ENCODE data around the gene SUN3. TPM values are rescaled to one million over a fixed set of nuclear protein-coding genes. Genes with fewer than 3 reads are reported as not detected.

SUN3 gene, protein sequence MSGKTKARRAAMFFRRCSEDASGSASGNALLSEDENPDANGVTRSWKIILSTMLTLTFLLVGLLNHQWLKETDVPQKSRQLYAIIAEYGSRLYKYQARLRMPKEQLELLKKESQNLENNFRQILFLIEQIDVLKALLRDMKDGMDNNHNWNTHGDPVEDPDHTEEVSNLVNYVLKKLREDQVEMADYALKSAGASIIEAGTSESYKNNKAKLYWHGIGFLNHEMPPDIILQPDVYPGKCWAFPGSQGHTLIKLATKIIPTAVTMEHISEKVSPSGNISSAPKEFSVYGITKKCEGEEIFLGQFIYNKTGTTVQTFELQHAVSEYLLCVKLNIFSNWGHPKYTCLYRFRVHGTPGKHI
- not detected for total RNA-seq
- 1 to 10 TPM in 1 of 3 donors, under 1 TPM in 1, not detected in 1; 0.20 to 1.0 TPM for polyA plus RNA-seq
- long read RNA-seq, donor 1, result 0 reads
- long read RNA-seq, donor 2, result 0 reads
- long read RNA-seq, donor 3, result 0 reads
- long read RNA-seq, donor 4, result 0 reads
- long read RNA-seq, donor 5, result 0 reads
- long read RNA-seq, donor 6, result 0 reads
- long read RNA-seq, donor 7, result 0 reads
- long read RNA-seq, donor 8, result 0 reads
- long read RNA-seq, donor 9, result 0 reads
- long read RNA-seq, donor 10, result 0 reads

DNA sequence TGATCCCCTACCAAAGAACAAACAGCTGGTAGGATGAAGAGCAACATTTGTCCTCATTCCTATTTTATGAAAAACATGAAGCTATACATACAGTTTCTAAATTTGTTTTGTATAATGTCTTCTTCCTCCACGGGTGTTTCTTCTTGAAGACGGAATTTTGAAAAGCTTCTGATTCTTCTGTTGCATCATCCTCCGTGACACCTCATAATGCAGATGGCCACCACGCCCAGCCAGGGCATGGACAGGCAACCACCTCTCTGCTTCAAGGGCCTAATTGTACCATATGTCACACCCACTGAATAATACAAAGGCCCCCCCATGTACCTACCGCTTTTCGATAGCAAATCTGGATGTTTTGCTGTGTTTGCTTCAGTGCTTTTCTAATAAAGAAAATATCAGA lies at the start of gene SUN3:
TSS of gene SUN3 (minus strand) at position 170 of the 400 bp plus-strand sequence. CDS start at position 1, 169 bp downstream.
- intact Hi-C loops (cut with DNase I), result no loop called here
- DNase-seq, result no peak
- H3K27me3 ChIP-seq, result peaks cover 8% of the 10 kb centered on the region
- 65 to 85% (median 78%) methylated on average over 6 of the region's 6 CpGs for WGBS, 4 donors
- H3K4me1 ChIP-seq (replicated peaks in 1 of 2), result no peaks in the 10 kb centered on the region
- no peaks in the 10 kb centered on the region for H3K9me3 ChIP-seq (replicated peaks in 1 of 3)
- TF ChIP-seq, protein P1, sequence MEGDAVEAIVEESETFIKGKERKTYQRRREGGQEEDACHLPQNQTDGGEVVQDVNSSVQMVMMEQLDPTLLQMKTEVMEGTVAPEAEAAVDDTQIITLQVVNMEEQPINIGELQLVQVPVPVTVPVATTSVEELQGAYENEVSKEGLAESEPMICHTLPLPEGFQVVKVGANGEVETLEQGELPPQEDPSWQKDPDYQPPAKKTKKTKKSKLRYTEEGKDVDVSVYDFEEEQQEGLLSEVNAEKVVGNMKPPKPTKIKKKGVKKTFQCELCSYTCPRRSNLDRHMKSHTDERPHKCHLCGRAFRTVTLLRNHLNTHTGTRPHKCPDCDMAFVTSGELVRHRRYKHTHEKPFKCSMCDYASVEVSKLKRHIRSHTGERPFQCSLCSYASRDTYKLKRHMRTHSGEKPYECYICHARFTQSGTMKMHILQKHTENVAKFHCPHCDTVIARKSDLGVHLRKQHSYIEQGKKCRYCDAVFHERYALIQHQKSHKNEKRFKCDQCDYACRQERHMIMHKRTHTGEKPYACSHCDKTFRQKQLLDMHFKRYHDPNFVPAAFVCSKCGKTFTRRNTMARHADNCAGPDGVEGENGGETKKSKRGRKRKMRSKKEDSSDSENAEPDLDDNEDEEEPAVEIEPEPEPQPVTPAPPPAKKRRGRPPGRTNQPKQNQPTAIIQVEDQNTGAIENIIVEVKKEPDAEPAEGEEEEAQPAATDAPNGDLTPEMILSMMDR (IDR thresholded peaks at IDR 0.05), result no peak
- TF ChIP-seq POLR2A (IDR thresholded peaks at IDR 0.05), result no peak
- H3K27ac ChIP-seq, result no peak within 1 kb of the TSS
- no peak within 1 kb of the TSS for H3K4me3 ChIP-seq
- no peaks in the 10 kb centered on the region for H3K36me3 ChIP-seq (replicated peaks in 1 of 2)

DNA sequence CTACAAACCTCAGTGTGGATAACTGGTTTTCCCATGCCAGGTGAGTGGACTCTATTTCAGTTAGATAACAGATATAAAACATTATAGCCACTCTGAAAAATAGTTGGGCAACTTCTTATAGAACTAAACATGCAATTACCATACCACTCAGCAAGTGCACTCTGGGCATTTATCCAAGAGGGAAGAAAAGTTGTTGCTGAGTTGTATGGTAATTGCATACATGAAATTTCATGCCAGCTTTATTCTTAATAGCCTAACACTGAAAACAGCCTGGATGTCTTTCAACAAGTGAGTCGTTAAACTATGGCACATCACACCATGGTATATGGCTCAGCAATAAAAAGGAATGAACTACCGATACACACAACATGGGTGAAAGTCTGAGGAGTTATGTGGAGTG lies 49.6 kb upstream of the SUN3 start:
- Histone ChIP-seq H3K4me3 (no peak overlapping the region), H3K36me3 (replicated peaks in 1 of 2) (no peaks in the 10 kb centered on the region), H3K4me1 (replicated peaks in 1 of 2) (no peaks in the 10 kb centered on the region), H3K27me3 (no peaks in the 10 kb centered on the region), H3K9me3 (replicated peaks in 1 of 3) (no peaks in the 10 kb centered on the region), H3K27ac (no peak overlapping the region)
- TF ChIP-seq, protein P1 (IDR thresholded peaks at IDR 0.05), result no peak
- DNase-seq, result no peak
- 91 to 98% (median 95%) methylated on average over 2 of the region's 2 CpGs for WGBS, 4 donors
- intact Hi-C loops (cut with DNase I), result no loop called here

DNA sequence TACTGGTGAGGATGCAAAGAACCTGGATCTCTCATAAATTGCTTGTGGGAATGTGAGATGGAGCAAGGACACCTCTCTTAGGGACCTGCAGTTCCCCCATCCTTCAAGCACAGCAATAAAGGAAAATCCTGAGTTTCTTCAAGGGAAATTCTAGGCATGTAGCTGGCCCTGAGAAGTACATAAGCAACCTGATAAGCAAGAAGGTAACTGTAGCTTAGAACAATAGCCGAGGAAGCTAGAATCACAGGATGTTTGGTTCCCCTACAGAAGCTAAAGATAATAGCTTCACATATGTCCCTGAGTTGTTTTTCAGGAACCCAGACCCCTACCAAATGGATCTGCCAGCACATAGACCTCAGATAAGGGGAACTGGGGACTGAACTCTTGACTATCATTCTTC lies 48.5 kb upstream of the SUN3 start:
- no peaks in the 10 kb centered on the region for H3K4me1 ChIP-seq (replicated peaks in 1 of 2)
- H3K27ac ChIP-seq, result no peak overlapping the region
- DNase-seq, result no peak
- no peaks in the 10 kb centered on the region for H3K27me3 ChIP-seq
- no peaks in the 10 kb centered on the region for H3K36me3 ChIP-seq (replicated peaks in 1 of 2)
- H3K9me3 ChIP-seq (replicated peaks in 1 of 3), result no peaks in the 10 kb centered on the region
- 67 to 89% (median 78%) methylated on average over 1 of the region's 1 CpG for WGBS, 4 donors
- no peak for TF ChIP-seq POLR2A (IDR thresholded peaks at IDR 0.05)
- TF ChIP-seq, protein P1 (IDR thresholded peaks at IDR 0.05), result no peak
- intact Hi-C loops (cut with DNase I), result no loop called here
- no peak overlapping the region for H3K4me3 ChIP-seq

DNA sequence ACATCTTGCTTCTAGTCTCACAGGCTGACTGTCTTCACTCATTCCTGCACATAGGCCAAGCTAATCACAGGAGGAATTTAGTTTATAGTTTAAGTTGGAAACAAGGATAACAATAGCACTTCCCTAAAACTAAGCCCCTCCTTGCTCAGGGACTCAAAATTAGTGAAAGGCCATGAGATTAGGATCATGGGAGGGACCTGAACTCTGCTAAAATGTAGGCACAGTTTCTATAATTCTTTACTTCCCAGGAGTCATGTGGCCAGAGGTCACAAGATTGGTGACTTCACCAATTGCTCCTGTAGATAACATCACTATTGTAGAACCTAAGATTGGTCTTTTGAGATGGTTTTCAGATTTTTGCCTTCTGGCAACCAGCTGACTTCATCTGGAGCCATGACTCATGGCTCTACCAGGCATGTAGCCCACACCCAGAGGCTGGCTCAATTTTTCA lies 45.3 kb upstream of the SUN3 start:
- DNase-seq, result no peak
- Histone ChIP-seq H3K27me3 (no peaks in the 10 kb centered on the region), H3K4me1 (replicated peaks in 1 of 2) (no peaks in the 10 kb centered on the region), H3K9me3 (replicated peaks in 1 of 3) (no peaks in the 10 kb centered on the region), H3K27ac (no peak overlapping the region), H3K36me3 (replicated peaks in 1 of 2) (no peaks in the 10 kb centered on the region), H3K4me3 (no peak overlapping the region)
- TF ChIP-seq, protein P1 (IDR thresholded peaks at IDR 0.05), result no peak
- TF ChIP-seq POLR2A (IDR thresholded peaks at IDR 0.05), result no peak
- intact Hi-C loops (cut with DNase I), result no loop called here

All from adrenal gland (tissue), 19 donors.